Peyer's patch (tissue), 4 donors: Measurements from ENCODE around the gene CACNA2D3.

ENCODE experiments used
- POLR2A ChIP-seq, 2 donors: fragments of 450-650 bp; IDR thresholded peaks; one replicate each; pipeline ENCODE4 v1.5.1; 2017; ENCODE audit warnings: antibody characterized with exemption in 2 of 2, mild to moderate bottlenecking in 2 of 2, moderate library complexity in 2 of 2
- TF ChIP-seq, protein P1 (sequence below), 6 experiments: fragments of 450-650 bp in 4 of 6; fragments of 200-600 bp in 2 of 6; sonication (generic) in 1 of 6; IDR thresholded peaks; one replicate each; pipeline ENCODE4 v1.5.1; 2017 to 2019; ENCODE audit warnings: antibody characterized with exemption in 6 of 6, mild to moderate bottlenecking in 3 of 6, moderate library complexity in 1 of 6

DNA sequence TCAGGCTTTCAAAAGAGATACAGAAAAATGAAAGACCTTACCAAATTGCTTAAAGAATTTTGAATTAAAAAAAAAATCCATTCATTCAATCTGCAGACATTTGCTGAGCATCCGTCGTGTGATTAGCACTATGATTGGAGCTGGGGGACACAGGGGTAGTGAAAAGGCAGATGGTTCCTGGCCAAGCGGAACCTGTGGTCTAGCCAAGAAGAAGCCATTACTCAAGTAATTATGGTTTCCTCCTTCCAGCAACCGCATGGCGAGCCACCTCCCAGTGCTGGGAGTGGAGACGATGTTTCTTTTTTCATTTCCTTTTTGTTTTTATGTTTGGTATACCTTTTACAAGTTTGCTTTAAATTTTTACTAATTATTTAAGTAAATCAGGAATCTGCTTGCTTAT, 140.2 kb downstream of the CACNA2D3 start:
- TF ChIP-seq, protein P1, sequence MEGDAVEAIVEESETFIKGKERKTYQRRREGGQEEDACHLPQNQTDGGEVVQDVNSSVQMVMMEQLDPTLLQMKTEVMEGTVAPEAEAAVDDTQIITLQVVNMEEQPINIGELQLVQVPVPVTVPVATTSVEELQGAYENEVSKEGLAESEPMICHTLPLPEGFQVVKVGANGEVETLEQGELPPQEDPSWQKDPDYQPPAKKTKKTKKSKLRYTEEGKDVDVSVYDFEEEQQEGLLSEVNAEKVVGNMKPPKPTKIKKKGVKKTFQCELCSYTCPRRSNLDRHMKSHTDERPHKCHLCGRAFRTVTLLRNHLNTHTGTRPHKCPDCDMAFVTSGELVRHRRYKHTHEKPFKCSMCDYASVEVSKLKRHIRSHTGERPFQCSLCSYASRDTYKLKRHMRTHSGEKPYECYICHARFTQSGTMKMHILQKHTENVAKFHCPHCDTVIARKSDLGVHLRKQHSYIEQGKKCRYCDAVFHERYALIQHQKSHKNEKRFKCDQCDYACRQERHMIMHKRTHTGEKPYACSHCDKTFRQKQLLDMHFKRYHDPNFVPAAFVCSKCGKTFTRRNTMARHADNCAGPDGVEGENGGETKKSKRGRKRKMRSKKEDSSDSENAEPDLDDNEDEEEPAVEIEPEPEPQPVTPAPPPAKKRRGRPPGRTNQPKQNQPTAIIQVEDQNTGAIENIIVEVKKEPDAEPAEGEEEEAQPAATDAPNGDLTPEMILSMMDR (IDR thresholded peaks at IDR 0.05) = no peak
- TF ChIP-seq POLR2A (IDR thresholded peaks at IDR 0.05) = no peak
